Sigmoid colon (tissue), 4 donors: ENCODE results near the gene SLC7A8.
"Not testable (repeated sequence)": the region's sequence is repeated elsewhere in the genome, so short reads cannot be mapped to it uniquely, and the experiment has no call there.

ENCODE experiments used
- EP300 ChIP-seq, 4 donors: sonication (generic); formaldehyde crosslinking; IDR thresholded peaks; one replicate each; pipeline ENCODE4 v1.6.1; 2017; ENCODE audit warnings: antibody characterized with exemption in 4 of 4
- TF ChIP-seq, protein P1 (sequence below), 4 experiments: fragments of 450-650 bp in 3 of 4; fragments of 200-600 bp in 1 of 4; IDR thresholded peaks; one replicate each; pipeline ENCODE4 v1.5.1; 2016 to 2019; ENCODE audit warnings: antibody characterized with exemption in 4 of 4, mild to moderate bottlenecking in 3 of 4, moderate library complexity in 2 of 4

DNA sequence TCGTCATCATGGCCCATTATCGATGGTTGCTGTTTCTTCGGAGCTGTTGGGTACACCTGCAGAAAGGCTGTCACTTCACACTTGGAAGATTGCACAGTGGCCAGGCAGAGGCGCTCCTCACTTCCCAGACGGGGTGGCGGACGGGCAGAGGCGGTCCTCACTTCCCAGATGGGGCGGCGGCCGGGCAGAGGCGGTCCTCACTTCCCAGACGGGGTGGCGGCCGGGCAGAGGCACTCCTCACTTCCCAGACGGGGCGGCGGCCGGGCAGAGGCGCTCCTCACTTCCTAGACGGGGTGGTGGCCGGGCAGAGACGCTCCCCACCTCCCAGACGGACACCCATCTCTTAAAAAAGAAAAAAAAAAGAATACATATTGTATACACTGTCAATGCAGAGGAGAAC lies 75.3 kb downstream of the SLC7A8 start:
- TF ChIP-seq, protein P1, sequence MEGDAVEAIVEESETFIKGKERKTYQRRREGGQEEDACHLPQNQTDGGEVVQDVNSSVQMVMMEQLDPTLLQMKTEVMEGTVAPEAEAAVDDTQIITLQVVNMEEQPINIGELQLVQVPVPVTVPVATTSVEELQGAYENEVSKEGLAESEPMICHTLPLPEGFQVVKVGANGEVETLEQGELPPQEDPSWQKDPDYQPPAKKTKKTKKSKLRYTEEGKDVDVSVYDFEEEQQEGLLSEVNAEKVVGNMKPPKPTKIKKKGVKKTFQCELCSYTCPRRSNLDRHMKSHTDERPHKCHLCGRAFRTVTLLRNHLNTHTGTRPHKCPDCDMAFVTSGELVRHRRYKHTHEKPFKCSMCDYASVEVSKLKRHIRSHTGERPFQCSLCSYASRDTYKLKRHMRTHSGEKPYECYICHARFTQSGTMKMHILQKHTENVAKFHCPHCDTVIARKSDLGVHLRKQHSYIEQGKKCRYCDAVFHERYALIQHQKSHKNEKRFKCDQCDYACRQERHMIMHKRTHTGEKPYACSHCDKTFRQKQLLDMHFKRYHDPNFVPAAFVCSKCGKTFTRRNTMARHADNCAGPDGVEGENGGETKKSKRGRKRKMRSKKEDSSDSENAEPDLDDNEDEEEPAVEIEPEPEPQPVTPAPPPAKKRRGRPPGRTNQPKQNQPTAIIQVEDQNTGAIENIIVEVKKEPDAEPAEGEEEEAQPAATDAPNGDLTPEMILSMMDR (IDR thresholded peaks at IDR 0.05) = not testable (repeated sequence)
- not testable (repeated sequence) for TF ChIP-seq EP300 (IDR thresholded peaks at IDR 0.05)
